HCT116 (cell line): ENCODE results near the gene PRIMPOL. TPM values are rescaled to one million over a fixed set of nuclear protein-coding genes. Genes with fewer than 3 reads are reported as not detected.
"Not testable (repeated sequence)": the region's sequence is repeated elsewhere in the genome, so short reads cannot be mapped to it uniquely, and the experiment has no call there.

ENCODE experiments used
- ATAC-seq: fragments of 200-7000 bp; cut with Tn5 transposase; 2 replicates; pipeline ENCODE4 v1.9.1; 2020; ENCODE audit warnings: mild to moderate bottlenecking, moderate library complexity
- BruUV-seq: library from RNA; stranded (reverse); fragments of 400-500 nt; replicated peaks from 2 replicates; lab custom pipeline; 2021; lab: Mats Ljungman, UMichigan
- CTCF ChIA-PET: fragments of 300-600 bp; sonication (Branson Sonifier 250); formaldehyde crosslinking; loops from one replicate; lab custom pipeline; 2021; ENCODE audit warnings: antibody characterized with exemption; lab: Charles Lee
- POLR2A ChIA-PET: fragments of 300-600, 350-600 bp; sonication (Branson Sonifier 250); formaldehyde crosslinking; loops from one replicate; lab custom pipeline; 2021; ENCODE audit warnings: antibody characterized with exemption; lab: Charles Lee
- RAD21 ChIA-PET, 2 experiments: fragments of 300-600 bp; sonication (Branson Sonifier 250); formaldehyde crosslinking; loops; one replicate each; lab custom pipeline; 2023; ENCODE audit warnings: low total read pairs in 2 of 2; ENCODE audit not compliant: uncharacterized antibody in 2 of 2, unreplicated experiment in 2 of 2, low non-redundant PET in 1 of 2; lab: Charles Lee
- DNase-seq: peaks from one replicate; pipeline ENCODE4 v3.0.0-alpha.2; 2010; ENCODE audit warnings: low read depth, low spot score
- H2AFZ ChIP-seq: fragments of 200-600 bp; shearing (Covaris generic), sonication (generic); 2 replicates; pipeline ENCODE4 v1.6.1; 2017; ENCODE audit warnings: low read depth, mixed run types, mixed read lengths, antibody characterized with exemption, low read length; ENCODE audit not compliant: poor library complexity, severe bottlenecking
- H3K27ac ChIP-seq: 2 replicates; pipeline ENCODE4 v1.5.1; 2012; ENCODE audit warnings: low read depth, low read length
- H3K27me3 ChIP-seq: fragments of 200-600 bp; sonication (generic); 2 replicates; pipeline ENCODE4 v1.6.1; 2016; ENCODE audit warnings: mixed run types, low read length, mixed read lengths; ENCODE audit not compliant: insufficient read depth
- H3K36me3 ChIP-seq, 2 experiments: fragments of 200-500 bp in 1 of 2; fragments of 200-600 bp in 1 of 2; sonication (Bioruptor generic) in 1 of 2; sonication (generic) in 1 of 2; 2 replicates each; pipeline versions ENCODE4 v1.5.1 to v1.6.1; 2014 to 2016; ENCODE audit warnings: low read length in 2 of 2, inconsistent platforms in 1 of 2, mixed read lengths in 1 of 2, mixed run types in 1 of 2; ENCODE audit not compliant: insufficient read depth in 2 of 2, control insufficient read depth in 1 of 2
- H3K4me1 ChIP-seq, 2 experiments: fragments of 200-600 bp in 1 of 2; sonication (generic) in 1 of 2; 2 replicates each; pipeline versions ENCODE4 v1.5.1 to v1.6.1; 2012 to 2017; ENCODE audit warnings: low read length in 2 of 2, inconsistent platforms in 1 of 2, mild to moderate bottlenecking in 1 of 2, mixed read lengths in 1 of 2, mixed run types in 1 of 2, moderate library complexity in 1 of 2; ENCODE audit not compliant: insufficient read depth in 2 of 2, control insufficient read depth in 1 of 2
- H3K4me2 ChIP-seq: fragments of 200-600 bp; sonication (generic); 2 replicates; pipeline ENCODE4 v1.6.1; 2017; ENCODE audit warnings: mixed run types, low read length, mixed read lengths
- H3K4me3 ChIP-seq, 2 experiments: fragments of 200-600 bp in 1 of 2; sonication (generic) in 1 of 2; replicated peaks in 1 of 2; 2 replicates each; pipeline ENCODE4 v1.5.1; 2011 to 2016; ENCODE audit warnings: low read length in 2 of 2, control low read depth in 1 of 2, low read depth in 1 of 2, mild to moderate bottlenecking in 1 of 2, mixed read lengths in 1 of 2, mixed run types in 1 of 2
- H3K79me2 ChIP-seq: fragments of 200-600 bp; sonication (generic); 2 replicates; pipeline ENCODE4 v1.6.1; 2017; ENCODE audit warnings: mild to moderate bottlenecking, mixed run types, low read length, moderate library complexity, mixed read lengths; ENCODE audit not compliant: insufficient read depth
- H3K9ac ChIP-seq: fragments of 200-600 bp; sonication (generic); 2 replicates; pipeline ENCODE4 v1.6.1; 2016; ENCODE audit warnings: low read length, mixed read lengths
- H3K9me2 ChIP-seq: fragments of 200-600 bp; sonication (generic), shearing (Covaris generic); 2 replicates; pipeline ENCODE4 v1.6.1; 2017; ENCODE audit warnings: mixed run types, mild to moderate bottlenecking, moderate library complexity; ENCODE audit not compliant: insufficient read depth
- H3K9me3 ChIP-seq, 2 experiments: fragments of 200-500 bp in 1 of 2; fragments of 200-600 bp in 1 of 2; sonication (Bioruptor generic) in 1 of 2; sonication (generic) in 1 of 2; 2 replicates each; pipeline ENCODE4 v1.6.1; 2014 to 2017; ENCODE audit warnings: low read length in 2 of 2, mixed read lengths in 2 of 2, inconsistent platforms in 1 of 2, low read depth in 1 of 2, mild to moderate bottlenecking in 1 of 2, mixed run types in 1 of 2, moderate library complexity in 1 of 2; ENCODE audit not compliant: control insufficient read depth in 1 of 2, insufficient read depth in 1 of 2
- H4K20me1 ChIP-seq: fragments of 200-600 bp; sonication (generic), shearing (Covaris generic); 2 replicates; pipeline ENCODE4 v1.6.1; 2017; ENCODE audit warnings: mixed run types, mild to moderate bottlenecking, moderate library complexity; ENCODE audit not compliant: insufficient read depth
- ATF3 ChIP-seq: IDR thresholded peaks from 2 replicates; pipeline ENCODE4 v1.6.1; 2012
- EGR1 ChIP-seq: IDR thresholded peaks from 2 replicates; pipeline ENCODE4 v1.6.1; 2012; ENCODE audit warnings: low read depth
- POLR2A ChIP-seq: IDR thresholded peaks from 2 replicates; pipeline ENCODE4 v1.7.0; 2011; ENCODE audit warnings: borderline replicate concordance; ENCODE audit not compliant: insufficient read depth, insufficient read length; ENCODE audit errors: extremely low read depth
- RAD21 ChIP-seq: IDR thresholded peaks from 2 replicates; pipeline ENCODE4 v1.6.1; 2012; ENCODE audit warnings: low read depth, mild to moderate bottlenecking
- YY1 ChIP-seq: IDR thresholded peaks from 2 replicates; pipeline ENCODE4 v1.6.1; 2011; ENCODE audit warnings: low read length, low read depth, moderate library complexity, mild to moderate bottlenecking; ENCODE audit not compliant: insufficient replicate concordance; ENCODE audit errors: extremely low read depth
- ZNF274 ChIP-seq: fragments of 200-500 bp; sonication (Bioruptor generic); IDR thresholded peaks from 2 replicates; pipeline ENCODE4 v1.6.1; 2014; ENCODE audit warnings: mild to moderate bottlenecking, low read depth, low read length, inconsistent platforms
- intact Hi-C: fragments of 100-400 bp; cut with micrococcal nuclease; formaldehyde crosslinking; loops from 2 replicates; pipeline ENCODE4 v1.10.0; 2022
- total RNA-seq: library from RNA; stranded (reverse); gene quantifications from one replicate; pipeline ENCODE4 v1.2.1, GENCODE V29; 2021; ENCODE audit not compliant: unreplicated experiment
- TF ChIP-seq, protein P1 (sequence below): IDR thresholded peaks from 2 replicates; pipeline ENCODE4 v1.6.1; 2011; ENCODE audit warnings: mild to moderate bottlenecking, low read length, moderate library complexity; ENCODE audit not compliant: insufficient replicate concordance; ENCODE audit errors: extremely low read depth

Gene PRIMPOL
- total RNA-seq, 1 experiment from 2014 or later = 11.3 TPM

DNA sequence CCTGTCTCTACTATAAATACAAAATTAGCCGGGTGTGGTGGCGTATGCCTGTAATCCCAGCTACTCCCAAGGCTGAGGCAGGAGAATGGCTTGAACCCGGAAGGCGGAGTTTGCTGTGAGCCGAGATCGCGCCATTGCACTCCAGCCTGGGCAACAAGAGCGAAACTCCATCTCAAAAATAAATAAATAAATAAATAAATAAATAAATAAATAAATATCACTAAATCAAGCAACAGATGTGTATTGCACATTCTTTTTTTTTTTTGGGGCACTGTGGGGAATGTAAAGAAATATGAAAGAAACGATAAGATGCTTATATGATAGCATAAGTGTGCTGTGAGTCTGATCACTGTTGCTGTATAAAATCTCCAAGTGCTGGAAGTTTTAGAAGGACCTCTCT lies 8.3 kb downstream of the PRIMPOL start:
- BruUV-seq, CTCF ChIA-PET, H3K36me3 ChIP-seq, ATAC-seq, H3K27me3 ChIP-seq, H3K4me3 ChIP-seq, H2AFZ ChIP-seq, RAD21 ChIA-PET, intact Hi-C loops, H3K4me1 ChIP-seq, H3K9me3 ChIP-seq, H3K79me2 ChIP-seq, H3K4me2 ChIP-seq, H3K9me2 ChIP-seq, H3K9ac ChIP-seq, DNase-seq, POLR2A ChIA-PET, H3K27ac ChIP-seq, H4K20me1 ChIP-seq: not testable (repeated sequence)

DNA sequence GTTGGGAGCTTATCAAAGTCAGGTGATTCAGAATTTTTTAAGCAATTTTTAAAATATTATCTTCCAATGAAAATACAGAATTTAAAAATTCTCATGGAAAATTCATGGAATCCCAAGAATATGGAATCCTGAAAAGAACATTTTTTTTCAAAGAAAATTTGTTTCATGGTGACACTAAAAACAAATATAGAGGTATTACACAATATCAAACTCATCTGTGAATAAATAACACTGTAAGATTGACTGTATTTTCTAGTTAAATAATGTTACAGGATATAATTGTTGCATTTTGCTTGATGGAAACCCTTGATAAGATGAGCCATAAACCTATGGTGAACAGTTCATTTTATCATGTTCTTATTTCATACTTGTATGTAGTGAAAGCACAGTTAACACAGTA lies 11.4 kb downstream of the PRIMPOL start:
- intact Hi-C loops = no loop called here
- H3K36me3 ChIP-seq = no peaks in the 10 kb centered on the region
- no peak for TF ChIP-seq YY1
- TF ChIP-seq ZNF274 = no peak
- TF ChIP-seq EGR1 = no peak
- no peaks in the 10 kb centered on the region for H3K27me3 ChIP-seq
- no peak overlapping the region for H3K4me3 ChIP-seq
- H3K9me3 ChIP-seq = no peaks in the 10 kb centered on the region
- no peak overlapping the region for H3K27ac ChIP-seq
- DNase-seq (no peak), ATAC-seq (no peak)
- no peak overlapping the region for H3K4me2 ChIP-seq
- BruUV-seq = no TSS peak
- CTCF ChIA-PET = no interaction called here
- no peak overlapping the region for H2AFZ ChIP-seq
- POLR2A ChIA-PET = no interaction called here
- H3K9me2 ChIP-seq = no peaks in the 10 kb centered on the region
- no peaks in the 10 kb centered on the region for H3K79me2 ChIP-seq
- H3K4me1 ChIP-seq = no peaks in the 10 kb centered on the region
- H4K20me1 ChIP-seq = no peaks in the 10 kb centered on the region
- RAD21 ChIA-PET = no interaction called here
- no peak overlapping the region for H3K9ac ChIP-seq

GRCh38 chr4:184662236-184662635 lies 12.7 kb downstream of the PRIMPOL start:
- RAD21 ChIA-PET = no interaction called here
- TF ChIP-seq RAD21 = no peak
- TF ChIP-seq POLR2A = no peak
- TF ChIP-seq, protein P1, sequence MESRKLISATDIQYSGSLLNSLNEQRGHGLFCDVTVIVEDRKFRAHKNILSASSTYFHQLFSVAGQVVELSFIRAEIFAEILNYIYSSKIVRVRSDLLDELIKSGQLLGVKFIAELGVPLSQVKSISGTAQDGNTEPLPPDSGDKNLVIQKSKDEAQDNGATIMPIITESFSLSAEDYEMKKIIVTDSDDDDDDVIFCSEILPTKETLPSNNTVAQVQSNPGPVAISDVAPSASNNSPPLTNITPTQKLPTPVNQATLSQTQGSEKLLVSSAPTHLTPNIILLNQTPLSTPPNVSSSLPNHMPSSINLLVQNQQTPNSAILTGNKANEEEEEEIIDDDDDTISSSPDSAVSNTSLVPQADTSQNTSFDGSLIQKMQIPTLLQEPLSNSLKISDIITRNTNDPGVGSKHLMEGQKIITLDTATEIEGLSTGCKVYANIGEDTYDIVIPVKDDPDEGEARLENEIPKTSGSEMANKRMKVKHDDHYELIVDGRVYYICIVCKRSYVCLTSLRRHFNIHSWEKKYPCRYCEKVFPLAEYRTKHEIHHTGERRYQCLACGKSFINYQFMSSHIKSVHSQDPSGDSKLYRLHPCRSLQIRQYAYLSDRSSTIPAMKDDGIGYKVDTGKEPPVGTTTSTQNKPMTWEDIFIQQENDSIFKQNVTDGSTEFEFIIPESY = no peak
- TF ChIP-seq ATF3 = no peak
- TF ChIP-seq, all 23 proteins: peak for 0
- Histone ChIP-seq H3K27ac (no peak overlapping the region), H3K79me2 (no peaks in the 10 kb centered on the region), H2AFZ (no peak overlapping the region), H3K9me2 (no peaks in the 10 kb centered on the region), H4K20me1 (no peaks in the 10 kb centered on the region), H3K9ac (no peak overlapping the region), H3K4me3 (no peak overlapping the region), H3K36me3 (no peaks in the 10 kb centered on the region), H3K9me3 (no peaks in the 10 kb centered on the region), H3K27me3 (no peaks in the 10 kb centered on the region), H3K4me1 (no peaks in the 10 kb centered on the region), H3K4me2 (no peak overlapping the region)
- ChIA-PET CTCF (no interaction called here), POLR2A (no interaction called here)
- ATAC-seq = no peak
- intact Hi-C loops = no loop called here
- no TSS peak for BruUV-seq
- no peak for DNase-seq
